GM21367 (cell line): ENCODE data around the gene ZNF556.
"Not testable (repeated sequence)": the region's sequence is repeated elsewhere in the genome, so short reads cannot be mapped to it uniquely, and the experiment has no call there.

ENCODE experiments used
- ATAC-seq: cut with Tn5 transposase; IDR thresholded peaks from one replicate; pipeline ENCODE4 v1.9.1; 2021; ENCODE audit not compliant: unreplicated experiment

The ZNF556 gene

DNA sequence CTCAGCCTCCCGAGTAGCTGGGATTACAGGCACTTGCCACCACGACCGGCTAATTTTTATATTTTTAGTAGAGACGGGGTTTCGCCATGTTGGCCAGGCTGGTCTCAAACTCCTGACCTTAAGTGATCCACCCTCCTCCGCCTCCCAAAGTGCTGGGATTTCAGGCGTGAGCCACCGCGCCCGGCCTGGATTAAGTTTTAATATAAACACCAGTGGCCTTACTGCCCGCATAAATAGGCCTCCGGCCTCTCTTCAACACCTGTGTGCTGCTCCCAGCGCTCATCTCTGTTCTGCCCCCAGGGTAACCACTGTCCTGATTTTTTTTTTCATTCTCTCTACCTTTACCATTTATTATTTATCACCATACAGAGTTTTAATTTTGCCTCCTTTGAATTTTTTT lies 36.2 kb downstream of the ZNF556 start:
- ATAC-seq: not testable (repeated sequence)

DNA sequence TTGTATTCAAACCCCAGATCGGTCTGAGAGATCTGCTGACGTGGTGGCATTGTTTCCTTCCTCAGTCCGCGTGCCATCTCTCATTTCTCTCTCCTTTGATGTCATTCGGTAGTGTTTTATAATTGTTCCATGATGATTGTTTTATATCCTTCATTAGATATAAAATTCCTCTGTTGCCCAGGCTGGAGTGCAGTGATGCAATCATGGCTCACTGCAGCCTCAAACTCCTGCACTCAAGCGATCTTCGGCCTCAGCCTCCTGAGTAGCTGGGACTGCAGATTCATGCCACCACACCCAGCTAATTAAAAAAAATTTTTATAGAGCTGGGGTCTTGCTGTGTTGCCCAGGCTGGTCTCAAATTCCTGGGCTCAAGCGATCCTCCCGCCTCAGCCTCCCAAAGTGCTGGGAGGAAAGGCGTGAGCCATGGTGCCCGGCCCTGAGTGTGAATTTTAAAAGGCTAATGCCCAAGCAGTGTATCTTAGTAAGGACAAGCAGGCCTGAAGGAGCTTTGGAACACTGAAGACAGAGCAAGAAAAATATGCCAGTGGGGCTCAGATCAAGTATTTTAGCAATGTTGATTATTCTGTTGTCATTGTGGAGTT lies 38.9 kb downstream of the ZNF556 start:
- no peak for ATAC-seq

DNA sequence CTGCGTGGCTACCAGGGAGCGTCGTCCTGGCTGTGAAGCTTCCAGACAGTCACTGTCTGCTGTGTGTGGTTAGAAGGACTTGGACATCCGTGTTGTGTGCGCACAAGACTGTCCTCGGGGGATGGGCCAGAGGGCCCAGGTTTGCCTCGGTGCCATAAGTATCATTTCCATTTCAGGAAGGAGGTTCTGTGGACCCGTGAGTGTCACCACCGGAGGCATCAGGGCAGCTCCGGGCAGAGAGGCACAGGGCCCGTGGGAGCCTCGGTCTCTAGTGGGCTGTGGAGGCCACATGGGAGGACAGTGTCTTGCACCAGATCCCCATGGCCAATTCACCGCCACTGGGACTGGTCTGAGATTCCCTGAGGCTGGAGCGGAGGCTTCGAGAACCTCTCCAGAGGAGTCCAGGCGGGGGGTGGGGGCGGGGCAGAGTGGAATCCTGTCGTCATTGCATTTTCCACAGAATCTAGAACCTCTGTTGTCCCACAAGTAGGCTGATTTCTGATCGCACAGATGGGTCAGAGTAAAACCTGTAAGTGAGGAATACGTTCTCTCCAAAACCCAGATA lies 39.6 kb downstream of the ZNF556 start:
- no peak for ATAC-seq

DNA sequence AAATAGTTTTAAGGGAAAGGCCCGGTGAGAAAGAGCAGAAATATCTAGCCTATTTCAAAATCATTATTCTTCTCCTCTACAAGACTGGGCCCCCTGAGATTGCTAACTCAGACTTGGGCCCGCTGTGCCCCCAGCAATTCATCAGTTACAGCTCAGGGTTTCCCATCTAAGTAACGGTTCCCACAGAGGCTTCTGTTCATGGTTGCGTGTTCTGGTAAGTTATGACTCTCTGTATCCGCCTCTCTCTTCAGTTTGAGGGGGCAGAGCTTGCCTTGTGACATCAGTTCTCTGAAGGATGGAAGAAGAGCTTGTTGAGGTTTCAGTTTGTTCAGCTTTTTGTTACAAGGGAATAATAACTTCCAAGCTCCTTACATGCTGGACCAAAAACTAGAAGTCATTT lies 45.2 kb downstream of the ZNF556 start:
- no peak for ATAC-seq

DNA sequence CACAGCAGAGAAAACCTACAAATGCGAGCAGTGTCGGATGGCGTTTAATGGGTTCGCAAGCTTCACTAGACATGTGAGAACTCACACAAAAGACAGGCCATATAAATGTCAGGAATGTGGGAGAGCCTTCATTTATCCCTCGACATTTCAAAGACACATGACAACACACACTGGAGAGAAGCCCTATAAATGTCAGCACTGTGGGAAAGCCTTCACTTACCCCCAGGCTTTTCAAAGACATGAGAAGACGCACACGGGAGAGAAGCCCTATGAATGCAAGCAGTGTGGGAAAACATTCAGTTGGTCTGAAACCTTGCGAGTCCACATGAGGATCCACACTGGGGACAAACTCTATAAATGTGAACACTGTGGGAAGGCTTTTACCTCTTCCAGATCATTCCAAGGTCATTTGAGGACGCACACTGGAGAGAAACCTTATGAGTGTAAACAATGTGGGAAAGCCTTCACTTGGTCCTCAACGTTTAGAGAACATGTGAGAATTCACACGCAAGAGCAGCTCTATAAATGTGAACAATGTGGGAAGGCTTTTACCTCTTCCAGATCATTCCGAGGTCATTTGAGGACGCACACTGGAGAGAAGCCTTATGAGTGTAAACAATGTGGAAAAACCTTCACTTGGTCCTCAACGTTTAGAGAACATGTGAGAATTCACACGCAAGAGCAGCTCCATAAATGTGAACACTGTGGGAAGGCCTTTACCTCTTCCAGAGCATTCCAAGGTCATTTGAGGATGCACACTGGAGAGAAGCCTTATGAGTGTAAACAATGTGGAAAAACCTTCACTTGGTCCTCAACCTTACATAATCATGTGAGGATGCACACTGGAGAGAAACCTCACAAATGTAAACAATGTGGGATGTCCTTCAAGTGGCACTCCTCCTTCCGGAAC lies 50.4 kb downstream of the ZNF556 start:
- no peak for ATAC-seq

DNA sequence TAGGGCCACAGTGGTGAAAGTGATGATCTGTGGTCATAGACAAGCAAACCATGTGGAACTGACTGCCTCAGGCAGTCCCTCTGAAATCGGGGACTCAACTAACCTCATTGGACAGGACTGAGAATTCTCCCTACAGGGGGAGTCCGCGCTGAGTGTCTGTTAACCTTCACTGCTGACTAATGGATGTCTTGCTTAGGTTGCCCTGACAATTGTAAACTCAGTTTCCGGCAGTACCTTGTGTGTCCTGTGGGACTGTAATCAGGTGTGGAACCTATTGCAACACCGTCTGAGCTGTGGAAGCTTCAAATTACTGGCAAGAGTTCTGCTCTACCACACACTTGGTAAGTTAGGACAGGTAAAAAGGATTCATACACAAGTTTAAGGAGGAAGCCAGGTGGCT lies 55.9 kb downstream of the ZNF556 start:
- no peak for ATAC-seq

DNA sequence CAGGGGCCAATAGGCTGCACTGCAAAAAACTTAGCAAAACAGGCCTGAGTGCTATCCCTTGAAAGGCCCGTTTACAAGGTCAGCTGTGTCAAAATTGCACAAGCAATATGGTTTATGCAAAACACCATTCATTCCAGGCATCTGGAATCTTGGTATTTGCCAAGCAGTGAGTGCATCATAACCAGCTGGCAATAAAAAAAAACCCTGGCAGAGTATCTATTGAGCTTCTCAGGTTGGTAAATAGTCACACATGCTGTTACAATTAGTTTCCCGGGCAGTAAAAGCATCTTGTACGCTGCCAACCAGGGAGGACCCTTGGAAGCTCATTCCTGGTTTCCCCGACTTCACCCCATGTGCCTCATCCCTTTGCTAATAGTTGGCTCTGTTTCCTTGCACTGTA lies 56.4 kb downstream of the ZNF556 start:
- no peak for ATAC-seq

DNA sequence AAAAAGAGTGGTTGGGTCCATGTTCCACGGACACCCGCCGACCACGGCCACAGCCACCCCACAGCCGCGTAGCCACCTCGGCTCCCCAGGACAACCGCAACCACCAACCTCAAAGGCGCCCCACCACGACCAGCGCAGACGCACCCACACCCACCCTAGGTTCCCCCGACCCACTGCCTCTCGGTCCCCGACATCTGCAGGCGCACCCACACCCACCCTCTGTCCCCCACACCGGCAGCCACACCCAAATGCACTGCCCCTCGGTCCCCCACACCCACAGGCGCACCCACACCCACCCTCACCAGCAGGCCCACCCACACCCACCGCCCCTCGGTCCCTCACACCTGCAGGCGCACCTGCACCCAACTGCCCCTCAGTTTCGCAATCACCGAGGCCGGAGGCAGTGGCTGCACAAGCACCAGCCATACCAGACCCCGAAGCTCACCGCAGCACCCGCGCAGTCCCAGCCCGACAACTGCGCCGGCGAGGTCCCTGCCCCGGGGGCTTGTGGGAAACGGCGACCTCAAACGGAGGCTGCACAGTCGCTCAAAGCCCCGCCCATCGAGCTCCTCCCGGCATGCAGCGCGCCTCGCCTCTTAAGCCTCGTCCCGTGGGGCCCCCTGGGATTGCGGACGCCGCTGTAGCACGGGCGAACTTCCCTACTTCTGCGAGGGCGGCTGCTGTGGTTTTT lies 59.4 kb downstream of the ZNF556 start:
- no peak for ATAC-seq

DNA sequence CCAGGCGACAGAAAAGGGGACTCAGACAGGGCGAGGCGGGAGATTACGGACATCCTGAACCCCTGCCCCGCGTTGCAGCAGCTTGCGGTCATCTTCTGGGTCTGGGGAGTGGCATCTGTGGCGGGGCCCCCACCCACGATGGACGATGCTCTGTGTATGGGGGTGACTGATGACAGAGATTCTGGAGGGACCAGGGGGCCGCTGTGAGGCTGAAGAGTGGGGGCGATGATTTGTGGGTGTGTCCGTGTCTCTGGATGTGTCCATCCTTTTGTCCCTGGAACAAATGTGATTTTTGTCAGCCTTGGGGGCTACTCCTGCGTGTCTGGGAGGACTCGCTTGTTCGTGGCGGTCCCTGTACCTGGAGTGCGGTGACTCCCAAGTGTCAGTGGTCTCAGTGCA lies 59.9 kb downstream of the ZNF556 start:
- ATAC-seq: no peak
